DOHH2 (cell line): ENCODE results near the gene SPATA6.
"Not testable (repeated sequence)": the region's sequence is repeated elsewhere in the genome, so short reads cannot be mapped to it uniquely, and the experiment has no call there.

Experiments
- H3F3A ChIP-seq: fragments of 200-600 bp; sonication (generic), shearing (Covaris generic); 2 replicates; pipeline ENCODE4 v1.6.0; 2016; ENCODE audit warnings: antibody characterized with exemption, mild to moderate bottlenecking; ENCODE audit not compliant: control insufficient read depth, insufficient read depth
- H3K27ac ChIP-seq: fragments of 200-600 bp; sonication (generic); 2 replicates; pipeline ENCODE4 v1.5.1; 2014; ENCODE audit warnings: low read depth, mild to moderate bottlenecking, low read length, moderate library complexity
- H3K27me3 ChIP-seq: fragments of 200-600 bp; sonication (generic); 2 replicates; pipeline ENCODE4 v1.6.1; 2014; ENCODE audit warnings: mild to moderate bottlenecking, low read length, mixed read lengths; ENCODE audit not compliant: control insufficient read depth
- H3K36me3 ChIP-seq: fragments of 200-600 bp; sonication (generic); 2 replicates; pipeline ENCODE4 v1.6.1; 2014; ENCODE audit warnings: mild to moderate bottlenecking, low read length, moderate library complexity, mixed read lengths; ENCODE audit not compliant: control insufficient read depth
- H3K4me1 ChIP-seq: fragments of 200-600 bp; sonication (generic); 2 replicates; pipeline ENCODE4 v1.6.1; 2014; ENCODE audit warnings: mild to moderate bottlenecking, low read length, mixed read lengths; ENCODE audit not compliant: control insufficient read depth
- H3K4me2 ChIP-seq: fragments of 200-600 bp; sonication (generic); 2 replicates; pipeline ENCODE4 v1.6.0; 2014; ENCODE audit warnings: mild to moderate bottlenecking, low read length, moderate library complexity
- H3K4me3 ChIP-seq: fragments of 200-600 bp; sonication (generic); 2 replicates; pipeline ENCODE4 v1.5.1; 2014; ENCODE audit warnings: mild to moderate bottlenecking, low read length, mixed read lengths
- H3K79me2 ChIP-seq: fragments of 200-600 bp; sonication (generic); 2 replicates; pipeline ENCODE4 v1.6.1; 2014; ENCODE audit warnings: mild to moderate bottlenecking, low read length, mixed read lengths; ENCODE audit not compliant: control insufficient read depth
- H3K9me2 ChIP-seq: fragments of 200-600 bp; sonication (generic); replicated peaks from 2 replicates; pipeline ENCODE4 v1.6.1; 2014; ENCODE audit warnings: mild to moderate bottlenecking, low read length, mixed read lengths; ENCODE audit not compliant: control insufficient read depth
- H3K9me3 ChIP-seq: fragments of 200-600 bp; sonication (generic); 2 replicates; pipeline ENCODE4 v1.6.1; 2014; ENCODE audit warnings: antibody characterized with exemption, low read length, mixed read lengths; ENCODE audit not compliant: control insufficient read depth, insufficient read depth
- H4K20me1 ChIP-seq: fragments of 200-600 bp; sonication (generic); 2 replicates; pipeline ENCODE4 v1.6.0; 2014; ENCODE audit warnings: low read depth, mild to moderate bottlenecking, antibody characterized with exemption, low read length, moderate library complexity; ENCODE audit not compliant: control insufficient read depth, insufficient read depth
- EZH2phosphoT487 ChIP-seq: fragments of 200-600 bp; sonication (generic); IDR thresholded peaks from 2 replicates; pipeline ENCODE4 v1.6.1; 2017; ENCODE audit warnings: borderline replicate concordance, mild to moderate bottlenecking, antibody characterized with exemption, low read length, moderate library complexity, mixed read lengths
- TF ChIP-seq, protein P1 (sequence below): fragments of 200-600 bp; sonication (generic); IDR thresholded peaks from one replicate; pipeline ENCODE4 v1.5.1; 2014; ENCODE audit warnings: antibody characterized with exemption, mild to moderate bottlenecking, low read depth, low read length; ENCODE audit not compliant: poor library complexity, severe bottlenecking

Gene SPATA6

DNA sequence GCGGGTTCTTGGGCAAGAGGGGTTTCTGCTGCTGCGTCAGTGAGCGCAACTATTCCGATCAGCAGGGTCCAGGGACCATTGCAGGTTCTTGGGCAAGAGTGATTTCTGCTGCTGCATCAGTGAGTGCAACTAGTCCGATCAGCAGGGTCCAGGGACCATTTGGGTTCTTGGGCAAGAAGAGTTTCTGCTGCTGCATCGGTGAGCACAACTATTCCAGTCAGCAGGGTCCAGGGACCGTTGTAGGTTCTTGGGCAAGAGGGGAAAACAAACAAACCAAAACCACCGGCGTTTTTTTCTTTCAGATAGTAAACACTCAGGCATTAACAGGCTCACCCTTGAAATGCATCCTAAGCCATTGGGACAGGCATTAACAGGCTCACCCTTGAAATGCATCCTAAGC lies 32.6 kb downstream of the SPATA6 start:
- H3K36me3 ChIP-seq, result no peaks in the 10 kb centered on the region
- no peaks in the 10 kb centered on the region for H3K9me2 ChIP-seq
- TF ChIP-seq, protein P1, sequence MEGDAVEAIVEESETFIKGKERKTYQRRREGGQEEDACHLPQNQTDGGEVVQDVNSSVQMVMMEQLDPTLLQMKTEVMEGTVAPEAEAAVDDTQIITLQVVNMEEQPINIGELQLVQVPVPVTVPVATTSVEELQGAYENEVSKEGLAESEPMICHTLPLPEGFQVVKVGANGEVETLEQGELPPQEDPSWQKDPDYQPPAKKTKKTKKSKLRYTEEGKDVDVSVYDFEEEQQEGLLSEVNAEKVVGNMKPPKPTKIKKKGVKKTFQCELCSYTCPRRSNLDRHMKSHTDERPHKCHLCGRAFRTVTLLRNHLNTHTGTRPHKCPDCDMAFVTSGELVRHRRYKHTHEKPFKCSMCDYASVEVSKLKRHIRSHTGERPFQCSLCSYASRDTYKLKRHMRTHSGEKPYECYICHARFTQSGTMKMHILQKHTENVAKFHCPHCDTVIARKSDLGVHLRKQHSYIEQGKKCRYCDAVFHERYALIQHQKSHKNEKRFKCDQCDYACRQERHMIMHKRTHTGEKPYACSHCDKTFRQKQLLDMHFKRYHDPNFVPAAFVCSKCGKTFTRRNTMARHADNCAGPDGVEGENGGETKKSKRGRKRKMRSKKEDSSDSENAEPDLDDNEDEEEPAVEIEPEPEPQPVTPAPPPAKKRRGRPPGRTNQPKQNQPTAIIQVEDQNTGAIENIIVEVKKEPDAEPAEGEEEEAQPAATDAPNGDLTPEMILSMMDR, result no peak
- TF ChIP-seq EZH2phosphoT487, result no peak
- no peak overlapping the region for H3K4me2 ChIP-seq
- no peak overlapping the region for H3K4me3 ChIP-seq
- no peaks in the 10 kb centered on the region for H4K20me1 ChIP-seq
- no peaks in the 10 kb centered on the region for H3K27me3 ChIP-seq
- H3F3A ChIP-seq, result no peaks in the 10 kb centered on the region
- H3K9me3 ChIP-seq, result peaks cover 5% of the 10 kb centered on the region; the same call in 1 of the 2 replicates
- H3K27ac ChIP-seq, result no peak overlapping the region
- no peaks in the 10 kb centered on the region for H3K4me1 ChIP-seq
- no peaks in the 10 kb centered on the region for H3K79me2 ChIP-seq

DNA sequence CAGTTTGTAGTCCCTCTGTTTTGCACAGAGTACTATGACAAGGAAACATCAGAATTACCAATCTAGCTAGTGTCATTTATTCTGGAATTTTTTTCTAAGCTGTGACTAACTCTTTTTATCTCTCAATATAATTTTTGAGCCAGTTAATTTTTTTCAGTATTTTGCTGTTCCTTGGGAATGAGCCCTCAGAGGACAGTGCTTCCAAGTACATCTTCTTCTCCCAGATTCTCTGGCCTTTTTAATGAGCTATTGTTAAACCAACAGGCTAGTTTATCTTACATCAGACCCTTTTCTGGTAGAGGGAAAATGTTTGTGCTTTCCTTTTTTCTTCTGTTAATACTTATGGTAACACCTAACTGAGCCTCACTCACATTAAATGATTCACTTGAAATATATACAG lies 34.6 kb downstream of the SPATA6 start:
- not testable (repeated sequence) for H3K36me3 ChIP-seq, H4K20me1 ChIP-seq, H3K27me3 ChIP-seq, H3F3A ChIP-seq, H3K4me1 ChIP-seq, H3K4me2 ChIP-seq, H3K79me2 ChIP-seq, H3K27ac ChIP-seq, H3K4me3 ChIP-seq, H3K9me2 ChIP-seq, H3K9me3 ChIP-seq

DNA sequence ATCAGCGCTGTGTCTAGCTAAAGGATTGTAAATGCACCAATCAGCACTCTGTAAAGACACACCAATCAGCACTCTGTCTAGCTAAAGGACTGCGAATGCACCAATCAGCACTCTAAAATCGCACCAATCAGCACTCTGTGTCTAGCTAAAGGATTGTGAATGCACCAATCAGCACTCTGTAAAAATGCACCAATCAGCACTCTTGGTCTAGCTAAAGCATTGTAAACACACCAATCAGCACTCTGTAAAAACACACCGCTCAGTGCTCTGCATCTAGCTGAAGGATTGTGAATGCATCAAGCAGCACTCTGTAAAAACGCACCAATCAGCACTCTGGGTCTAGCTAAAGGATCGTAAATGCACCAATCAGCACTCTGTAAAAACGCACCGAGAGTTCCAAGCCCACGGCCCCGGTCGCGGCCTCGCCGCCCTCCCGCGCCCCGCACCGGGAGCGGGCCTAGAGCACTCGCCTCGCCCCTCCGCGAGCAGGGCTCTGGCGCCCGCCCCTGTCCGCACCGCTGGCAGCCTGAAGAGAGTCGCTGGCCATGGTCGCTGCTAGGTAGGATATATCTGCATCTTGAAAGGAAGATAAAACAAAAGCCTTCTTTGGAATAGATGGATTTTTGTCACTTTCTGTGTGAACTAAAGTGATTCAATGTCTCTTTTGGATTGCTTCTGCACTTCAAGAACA lies 36.5 kb downstream of the SPATA6 start:
- H3F3A ChIP-seq, H3K27me3 ChIP-seq, H3K4me1 ChIP-seq, H3K9me3 ChIP-seq, H3K79me2 ChIP-seq, H3K9me2 ChIP-seq, H3K4me2 ChIP-seq, H3K4me3 ChIP-seq, H3K36me3 ChIP-seq, H4K20me1 ChIP-seq, H3K27ac ChIP-seq: not testable (repeated sequence)

DNA sequence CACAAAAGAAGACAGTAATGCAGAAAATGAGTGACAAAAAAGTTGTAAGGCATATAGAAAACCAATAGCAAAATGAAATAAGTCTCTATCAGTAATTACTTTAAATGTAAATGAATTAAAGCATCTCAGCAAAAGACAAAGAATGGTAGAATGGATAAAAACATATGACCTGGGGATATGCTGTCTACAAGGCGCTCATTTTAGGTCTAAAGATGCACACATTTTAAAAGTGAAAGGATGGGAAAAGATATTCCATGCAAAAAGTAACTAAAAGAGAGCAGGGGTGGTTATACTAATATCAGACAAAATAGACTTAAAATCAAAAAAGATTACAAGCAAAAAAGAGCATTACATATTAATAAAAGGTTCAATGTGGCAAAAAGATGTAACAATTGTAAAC lies 41.2 kb downstream of the SPATA6 start:
- Histone ChIP-seq H4K20me1 (no peaks in the 10 kb centered on the region), H3K9me3 (no peaks in the 10 kb centered on the region), H3K4me3 (no peak overlapping the region), H3K79me2 (no peaks in the 10 kb centered on the region), H3F3A (no peaks in the 10 kb centered on the region), H3K4me2 (no peak overlapping the region), H3K9me2 (no peaks in the 10 kb centered on the region), H3K27me3 (no peaks in the 10 kb centered on the region), H3K4me1 (no peaks in the 10 kb centered on the region), H3K36me3 (no peaks in the 10 kb centered on the region), H3K27ac (no peak overlapping the region)
- no peak for TF ChIP-seq EZH2phosphoT487
- TF ChIP-seq, protein P1, result no peak
